Left ventricle myocardium superior (tissue), 1 donor: ENCODE measurements around the gene DPP8. TPM values are rescaled to one million over a fixed set of nuclear protein-coding genes. Genes with fewer than 3 reads are reported as not detected.
"Not testable (repeated sequence)": the region's sequence is repeated elsewhere in the genome, so short reads cannot be mapped to it uniquely, and the experiment has no call there.

Experiments
- ATAC-seq: fragments of 200-7000 bp; cut with Tn5 transposase; one replicate; pipeline ENCODE4 v1.9.1; 2020; ENCODE audit warnings: mild to moderate bottlenecking, moderate library complexity
- DNase-seq: peaks from one replicate; pipeline ENCODE4 v3.0.0-alpha.2; 2020
- intact Hi-C: fragments of 100-400 bp; cut with micrococcal nuclease; formaldehyde crosslinking; loops from one replicate; pipeline ENCODE4 v1.11.0; 2022
- long read RNA-seq: library from polyadenylated mRNA; unstranded; transcript quantifications from one replicate; pipeline ENCODE4 v2.0.0, GENCODE V29; 2021
- total RNA-seq: library from RNA; stranded (reverse); fragmentation: NEBNext Ultra II Directional; extraction: Animal tissue kit (Norgen Biotek cat#: 25700); gene quantifications from one replicate; pipeline ENCODE4 v1.2.1, GENCODE V29; 2021
- donor health status: DM: no; HTN: yes; CAD: no; lungs with severe emphysema.

Gene DPP8
- total RNA-seq: 36.5 TPM
- long read RNA-seq, transcript DPP8-201 (20 exons, 3,139 nt): major isoform, 28 of 52 reads
- long read RNA-seq, partial matches to known transcripts: 8 of 52 reads
- long read RNA-seq, other reads (novel, unspliced or antisense): 13 of 52 reads

- DNase-seq: peak; percentile 95
- ATAC-seq: peak; percentile 99
- intact Hi-C loops: no loop called here
These were observed at the start of gene DPP8 for GRCh38 chr15:65516997-65517865. Gene DPP8 (minus strand): TSS chr15:65517689. CDS start chr15:65512553, 5,136 bp downstream.

- DNase-seq (no peak), ATAC-seq (no peak)
- intact Hi-C loops: no loop called here
These were observed 44.4 kb upstream of the DPP8 start for GRCh38 chr15:65561934-65562333.

GRCh38 chr15:65559941-65560340 lies 42.5 kb upstream of the DPP8 start:
- ATAC-seq (no peak), DNase-seq (no peak)
- intact Hi-C loops: no loop called here

GRCh38 chr15:65558997-65559760 lies 41.7 kb upstream of the DPP8 start:
- intact Hi-C loops: no loop called here
- ATAC-seq (no peak), DNase-seq (no peak)

GRCh38 chr15:65558336-65558735 lies 40.8 kb upstream of the DPP8 start:
- ATAC-seq (no peak), DNase-seq (no peak)
- intact Hi-C loops: no loop called here

- DNase-seq (no peak), ATAC-seq (no peak)
- intact Hi-C loops: no loop called here
These were observed 39.1 kb upstream of the DPP8 start for GRCh38 chr15:65556622-65557021.

- intact Hi-C loops: no loop called here
- no peak for DNase-seq
These were observed 36.2 kb upstream of the DPP8 start for GRCh38 chr15:65553691-65554090.

GRCh38 chr15:65552851-65553250 lies 35.4 kb upstream of the DPP8 start:
- DNase-seq, intact Hi-C loops, ATAC-seq: not testable (repeated sequence)

More at GRCh38 chr15:65553691-65554090, 36.2 kb upstream of the DPP8 start:
- no peak for ATAC-seq

GRCh38 chr15:65551183-65551582 lies 33.7 kb upstream of the DPP8 start:
- intact Hi-C loops: no loop called here
- ATAC-seq: no peak
- DNase-seq: no peak

GRCh38 chr15:65550681-65551098 lies 33.2 kb upstream of the DPP8 start:
- DNase-seq: no peak
- intact Hi-C loops: no loop called here
- no peak for ATAC-seq

- DNase-seq, intact Hi-C loops, ATAC-seq: not testable (repeated sequence)
These were observed 31.8 kb upstream of the DPP8 start for GRCh38 chr15:65549288-65549687.

GRCh38 chr15:65547841-65548240 lies 30.4 kb upstream of the DPP8 start:
- DNase-seq (no peak), ATAC-seq (no peak)
- intact Hi-C loops: no loop called here

- no peak for ATAC-seq
- intact Hi-C loops: no loop called here
- DNase-seq: no peak
These were observed 23.8 kb upstream of the DPP8 start for GRCh38 chr15:65541231-65541820.

- DNase-seq: no peak
- no peak for ATAC-seq
- intact Hi-C loops: no loop called here
These were observed 22.8 kb upstream of the DPP8 start for GRCh38 chr15:65540314-65540713.

- ATAC-seq: no peak
- intact Hi-C loops: no loop called here
- no peak for DNase-seq
These were observed 17.7 kb upstream of the DPP8 start for GRCh38 chr15:65535192-65535591.

GRCh38 chr15:65533057-65533756 lies 15.7 kb upstream of the DPP8 start:
- ATAC-seq: no peak
- intact Hi-C loops: no loop called here

GRCh38 chr15:65532738-65533051 lies 15.2 kb upstream of the DPP8 start:
- intact Hi-C loops: no loop called here
- ATAC-seq: no peak
- DNase-seq: no peak

More at GRCh38 chr15:65533057-65533756, 15.7 kb upstream of the DPP8 start:
- no peak for DNase-seq

- DNase-seq (peak; percentile 96), ATAC-seq (peak; percentile 99)
- intact Hi-C loops: no loop called here
These were observed 13.0 kb upstream of the DPP8 start, which contains the start of gene HACD3 for GRCh38 chr15:65530318-65531111. Gene HACD3 (plus strand): TSS chr15:65530463. CDS start chr15:65530632, 169 bp downstream.
